Measurements from ENCODE around the gene CMBL. TPM values are rescaled to one million over a fixed set of nuclear protein-coding genes. Genes with fewer than 3 reads are reported as not detected.

The CMBL gene
- total and polyA plus RNA-seq, 2 of the 13 experiments (the other 11 are each of a cell fraction or from before 2014, with no cell fraction given), result 11.5 to 17.0 TPM

GRCh38 chr5:10307206-10308148, at the start of gene CMBL (continued):
- peak; percentile 94 for TF ChIP-seq ZNF687 (CRISPR knock-in tag; IDR thresholded peaks at IDR 0.05)
- no peak for TF ChIP-seq ZNF75D (CRISPR knock-in tag; IDR thresholded peaks at IDR 0.05; ENCODE audit: borderline replicate concordance)
- peak; percentile 45; the same call in 1 of the 2 replicates for TF ChIP-seq PITX1 (CRISPR knock-in tag; IDR thresholded peaks at IDR 0.05)
- TF ChIP-seq ZMYM3 (CRISPR knock-in tag; IDR thresholded peaks at IDR 0.05), result peak; percentile 65; the same call in 1 of the 2 replicates
- no peak for TF ChIP-seq ZKSCAN5 (CRISPR knock-in tag; IDR thresholded peaks at IDR 0.05)
- TF ChIP-seq ZFAT (CRISPR knock-in tag; conservative IDR thresholded peaks at IDR 0.05), result no peak
- TF ChIP-seq SMYD3 (CRISPR knock-in tag; IDR thresholded peaks at IDR 0.05), result no peak
- TF ChIP-seq ZNF557 (CRISPR knock-in tag; IDR thresholded peaks at IDR 0.05), result peak; percentile 57; the same call in 1 of the 2 replicates
- no peak for TF ChIP-seq FOXO1 (CRISPR knock-in tag; IDR thresholded peaks at IDR 0.05)
- TF ChIP-seq PRMT3 (CRISPR knock-in tag; IDR thresholded peaks at IDR 0.05; ENCODE audit: borderline replicate concordance, low read depth), result no peak
- no peak for TF ChIP-seq PRPF4 (IDR thresholded peaks at IDR 0.05; ENCODE audit: low read depth, low read length, poor library complexity, severe bottlenecking)
- no peak for TF ChIP-seq HHEX (CRISPR knock-in tag; IDR thresholded peaks at IDR 0.05)
- TF ChIP-seq ZNF543 (CRISPR knock-in tag; IDR thresholded peaks at IDR 0.05), result peak; percentile 71; the same call in 1 of the 2 replicates
- no peak for TF ChIP-seq IKZF4 (CRISPR knock-in tag; IDR thresholded peaks at IDR 0.05; ENCODE audit: borderline replicate concordance, low read depth, not compliant biosample characterization)
- TF ChIP-seq SOX5 (CRISPR knock-in tag; IDR thresholded peaks at IDR 0.05; ENCODE audit: borderline replicate concordance), result no peak
- TF ChIP-seq PAX8 (CRISPR knock-in tag; IDR thresholded peaks at IDR 0.05; ENCODE audit: borderline replicate concordance), result no peak
- TF ChIP-seq ZZZ3 (CRISPR knock-in tag; IDR thresholded peaks at IDR 0.05; ENCODE audit: borderline replicate concordance), result no peak
- no peak for TF ChIP-seq STAG1 (CRISPR knock-in tag; IDR thresholded peaks at IDR 0.05)
- TF ChIP-seq SCMH1 (CRISPR knock-in tag; IDR thresholded peaks at IDR 0.05; ENCODE audit: borderline replicate concordance), result no peak
- TF ChIP-seq ZNF101 (CRISPR knock-in tag; IDR thresholded peaks at IDR 0.05; ENCODE audit: borderline replicate concordance, low read depth), result no peak
- no peak for TF ChIP-seq TCF12 (IDR thresholded peaks at IDR 0.05)
- no peak for TF ChIP-seq TCF12 (CRISPR knock-in tag; IDR thresholded peaks at IDR 0.05)
- no peak for TF ChIP-seq PHF21A (CRISPR knock-in tag; IDR thresholded peaks at IDR 0.05)
- no peak for TF ChIP-seq POGK (CRISPR knock-in tag; conservative IDR thresholded peaks at IDR 0.05)
- TF ChIP-seq FOSL2 (CRISPR knock-in tag; IDR thresholded peaks at IDR 0.05), result 0 out of 2 replicates have a peak, but pooled peaks have one; percentile 15

All from HepG2 (cell line).